ENCODE measurements around the gene SRCIN1.

- TF ChIP-seq CTCF (IDR thresholded peaks at IDR 0.05; ENCODE audit: low read depth, low read length, missing input control): no peak
- no peak for TF ChIP-seq GABPA (IDR thresholded peaks at IDR 0.05 in 1 of 2, conservative IDR thresholded peaks at IDR 0.05 in 1 of 2)
- TF ChIP-seq MAX (IDR thresholded peaks at IDR 0.05): no peak
- no peak for TF ChIP-seq REST (IDR thresholded peaks at IDR 0.05)
- no peak for TF ChIP-seq ATF3 (IDR thresholded peaks at IDR 0.05)
- no peak for TF ChIP-seq ZBTB33 (IDR thresholded peaks at IDR 0.05)
Measured at GRCh38 chr17:38579083-38579480, 26.7 kb downstream of the SRCIN1 start.
